Gastrocnemius medialis (tissue), 4 donors: Measurements from ENCODE around the gene HSD17B3.

ENCODE experiments used
- CTCF ChIP-seq, 5 experiments: fragments of 450-650 bp in 3 of 5; fragments of 200-600 bp in 2 of 5; sonication (generic) in 2 of 5; IDR thresholded peaks in 4 of 5; conservative IDR thresholded peaks in 1 of 5; 1 replicate in 4 of 5; 2 replicates in 1 of 5; pipeline ENCODE4 v1.5.1; 2016 to 2019; ENCODE audit warnings: antibody characterized with exemption in 5 of 5, mild to moderate bottlenecking in 3 of 5, moderate library complexity in 3 of 5
- POLR2A ChIP-seq, 2 donors: fragments of 450-650 bp; IDR thresholded peaks; one replicate each; pipeline ENCODE4 v1.6.1; 2017; ENCODE audit warnings: antibody characterized with exemption in 2 of 2, mild to moderate bottlenecking in 2 of 2, moderate library complexity in 2 of 2

GRCh38 chr9:96350866-96351265 lies 48.9 kb upstream of the HSD17B3 start:
- TF ChIP-seq CTCF (IDR thresholded peaks at IDR 0.05 in 4 of 5, conservative IDR thresholded peaks at IDR 0.05 in 1 of 5) (no peak), POLR2A (IDR thresholded peaks at IDR 0.05) (no peak)
